Measurements from ENCODE around the gene CHRNA4. TPM values are rescaled to one million over a fixed set of nuclear protein-coding genes. Genes with fewer than 3 reads are reported as not detected.
"Not testable (repeated sequence)": the region's sequence is repeated elsewhere in the genome, so short reads cannot be mapped to it uniquely, and the experiment has no call there.

The CHRNA4 gene
- total RNA-seq, 1 donor from 2014 or later, result 0.16 TPM

GRCh38 chr20:63315731-63316491 is 45.2 kb downstream of the CHRNA4 start:
- DNase-seq (ENCODE audit: low spot score), result peak; percentile 74
- intact Hi-C loops (cut with DNase I), result no loop called here

- intact Hi-C loops (cut with DNase I), result no loop called here
These were observed 45.9 kb downstream of the CHRNA4 start for GRCh38 chr20:63315240-63315689.

GRCh38 chr20:63314566-63315239 is 46.4 kb downstream of the CHRNA4 start:
- peak; percentile 68 for DNase-seq (ENCODE audit: low spot score)
- intact Hi-C loops (cut with DNase I), result no loop called here

More at GRCh38 chr20:63315240-63315689, 45.9 kb downstream of the CHRNA4 start:
- peak; percentile 49 for DNase-seq (ENCODE audit: low spot score)

GRCh38 chr20:63314015-63314471 is 47.1 kb downstream of the CHRNA4 start:
- DNase-seq (ENCODE audit: low spot score), result no peak
- intact Hi-C loops (cut with DNase I), result no loop called here

- no peak for DNase-seq (ENCODE audit: low spot score)
- intact Hi-C loops (cut with DNase I), result no loop called here
These were observed 47.7 kb downstream of the CHRNA4 start for GRCh38 chr20:63313349-63314014.

- DNase-seq (ENCODE audit: low spot score), result no peak
- intact Hi-C loops (cut with DNase I), result no loop called here
These were observed 48.3 kb downstream of the CHRNA4 start for GRCh38 chr20:63312690-63313348.

- intact Hi-C loops (cut with DNase I), result no loop called here
- no peak for DNase-seq (ENCODE audit: low spot score)
These were observed 48.9 kb downstream of the CHRNA4 start for GRCh38 chr20:63312273-63312672.

GRCh38 chr20:63311833-63312243 is 49.3 kb downstream of the CHRNA4 start:
- DNase-seq (ENCODE audit: low spot score), result no peak
- intact Hi-C loops (cut with DNase I), result no loop called here

GRCh38 chr20:63311186-63311832 is 49.8 kb downstream of the CHRNA4 start:
- intact Hi-C loops (cut with DNase I), result no loop called here
- no peak for DNase-seq (ENCODE audit: low spot score)

- intact Hi-C loops (cut with DNase I), result no loop called here
These were observed 50.7 kb downstream of the CHRNA4 start for GRCh38 chr20:63310265-63310991.

GRCh38 chr20:63309261-63310071 is 51.7 kb downstream of the CHRNA4 start:
- no peak for DNase-seq (ENCODE audit: low spot score)
- intact Hi-C loops (cut with DNase I), result loop anchor here (1.0 kb wide), 1 partner anchor 72 kb away; no protein-coding TSS in a partner anchor

More at GRCh38 chr20:63310265-63310991, 50.7 kb downstream of the CHRNA4 start:
- DNase-seq (ENCODE audit: low spot score), result no peak

- intact Hi-C loops (cut with DNase I), result no loop called here
- DNase-seq (ENCODE audit: low spot score), result no peak
These were observed 52.8 kb downstream of the CHRNA4 start for GRCh38 chr20:63308218-63308911.

GRCh38 chr20:63307538-63308217 is 53.5 kb downstream of the CHRNA4 start:
- intact Hi-C loops (cut with DNase I), result no loop called here
- DNase-seq (ENCODE audit: low spot score), result no peak

GRCh38 chr20:63306673-63307537 is 54.2 kb downstream of the CHRNA4 start:
- no peak for DNase-seq (ENCODE audit: low spot score)
- intact Hi-C loops (cut with DNase I), result no loop called here

GRCh38 chr20:63305933-63306672 is 55.0 kb downstream of the CHRNA4 start:
- not testable (repeated sequence) for DNase-seq (ENCODE audit: low spot score)

More at GRCh38 chr20:63305933-63306672, 55.0 kb downstream of the CHRNA4 start:
- intact Hi-C loops (cut with DNase I), result not testable (repeated sequence)

Measured in cardiac septum (tissue), 1 donor.